Liver (tissue), 9 donors: ENCODE data around the gene PRICKLE1. TPM values are rescaled to one million over a fixed set of nuclear protein-coding genes. Genes with fewer than 3 reads are reported as not detected.

Experiments used
- DNase-seq: peaks from one replicate; pipeline ENCODE4 v3.0.0-alpha.2; 2017; ENCODE audit warnings: low spot score
- H3K27ac ChIP-seq, 2 donors: one replicate each; pipeline ENCODE4 v1.7.0; 2013; ENCODE audit warnings: inconsistent platforms in 2 of 2, low read length in 2 of 2, control low read depth in 1 of 2, low read depth in 1 of 2, mild to moderate bottlenecking in 1 of 2
- H3K27me3 ChIP-seq, 4 donors: one replicate each; pipeline versions ENCODE4 v1.6.1 to v1.7.0; 2013; ENCODE audit warnings: low read length in 3 of 4, inconsistent platforms in 1 of 4, mild to moderate bottlenecking in 1 of 4, moderate library complexity in 1 of 4; ENCODE audit not compliant: control insufficient read depth in 4 of 4, insufficient read depth in 4 of 4
- H3K36me3 ChIP-seq, 4 donors: one replicate each; pipeline versions ENCODE4 v1.6.1 to v1.7.0; 2013; ENCODE audit warnings: low read length in 3 of 4, mild to moderate bottlenecking in 3 of 4, low read depth in 1 of 4, moderate library complexity in 1 of 4; ENCODE audit not compliant: control insufficient read depth in 4 of 4, insufficient read depth in 3 of 4
- H3K4me1 ChIP-seq, 4 donors: one replicate each; pipeline versions ENCODE4 v1.6.1 to v1.7.0; 2013; ENCODE audit warnings: low read length in 3 of 4, mild to moderate bottlenecking in 3 of 4, moderate library complexity in 1 of 4; ENCODE audit not compliant: control insufficient read depth in 4 of 4, insufficient read depth in 4 of 4
- H3K4me3 ChIP-seq, 3 donors: one replicate each; pipeline versions ENCODE4 v1.6.1 to v1.7.0; 2013; ENCODE audit warnings: low read length in 3 of 3, control low read depth in 1 of 3, low read depth in 1 of 3, mild to moderate bottlenecking in 1 of 3
- H3K9ac ChIP-seq, 2 donors: one replicate each; pipeline ENCODE4 v1.7.0; 2013; ENCODE audit warnings: low read length in 2 of 2, mild to moderate bottlenecking in 2 of 2, moderate library complexity in 2 of 2, control low read depth in 1 of 2, low read depth in 1 of 2
- H3K9me3 ChIP-seq, 4 donors: one replicate each; pipeline versions ENCODE4 v1.6.1 to v1.7.0; 2013; ENCODE audit warnings: low read length in 3 of 4; ENCODE audit not compliant: control insufficient read depth in 4 of 4
- EGR1 ChIP-seq, 2 donors: IDR thresholded peaks; 2 replicates each; pipeline ENCODE4 v1.6.1; 2016 to 2018; ENCODE audit warnings: antibody characterized with exemption in 2 of 2, low read depth in 2 of 2
- FOXA1 ChIP-seq: IDR thresholded peaks from 2 replicates; pipeline ENCODE4 v1.6.1; 2016; ENCODE audit warnings: antibody characterized with exemption
- FOXA2 ChIP-seq: IDR thresholded peaks from 2 replicates; pipeline ENCODE4 v1.6.1; 2016; ENCODE audit warnings: antibody characterized with exemption
- GABPA ChIP-seq, 2 donors: IDR thresholded peaks in 1 of 2; conservative IDR thresholded peaks in 1 of 2; 2 replicates each; pipeline ENCODE4 v1.6.1; 2016; ENCODE audit warnings: antibody characterized with exemption in 2 of 2, mild to moderate bottlenecking in 1 of 2, moderate library complexity in 1 of 2
- HNF4A ChIP-seq, 2 donors: conservative IDR thresholded peaks; 2 replicates each; pipeline ENCODE4 v1.6.1; 2016; ENCODE audit warnings: antibody characterized with exemption in 2 of 2, mild to moderate bottlenecking in 2 of 2
- HNF4G ChIP-seq: IDR thresholded peaks from 2 replicates; pipeline ENCODE4 v1.6.1; 2016; ENCODE audit warnings: antibody characterized with exemption
- JUND ChIP-seq, 2 donors: IDR thresholded peaks; 2 replicates each; pipeline ENCODE4 v1.6.1; 2016; ENCODE audit warnings: antibody characterized with exemption in 2 of 2
- NR2F2 ChIP-seq: IDR thresholded peaks from 2 replicates; pipeline ENCODE4 v1.6.1; 2016; ENCODE audit warnings: antibody characterized with exemption
- RAD21 ChIP-seq, 2 donors: IDR thresholded peaks; 2 replicates each; pipeline ENCODE4 v1.6.1; 2016; ENCODE audit warnings: antibody characterized with exemption in 2 of 2, mild to moderate bottlenecking in 2 of 2
- RXRA ChIP-seq, 2 donors: IDR thresholded peaks; 2 replicates each; pipeline ENCODE4 v1.6.1; 2017 to 2018; ENCODE audit warnings: antibody characterized with exemption in 2 of 2, mild to moderate bottlenecking in 1 of 2
- SP1 ChIP-seq: IDR thresholded peaks from 2 replicates; pipeline ENCODE4 v1.6.1; 2018; ENCODE audit warnings: antibody characterized with exemption, mild to moderate bottlenecking
- TAF1 ChIP-seq: conservative IDR thresholded peaks from 2 replicates; pipeline ENCODE4 v1.6.1; 2016; ENCODE audit warnings: antibody characterized with exemption, mild to moderate bottlenecking
- YY1 ChIP-seq: IDR thresholded peaks from 2 replicates; pipeline ENCODE4 v1.6.1; 2016; ENCODE audit warnings: antibody characterized with exemption, mild to moderate bottlenecking
- WGBS: extraction: QIAGEN DNeasy Blood & Tissue Kit; methylation state at CpG from one replicate; pipeline ENCODE4 v1.1.7; 2013; 5-methylcytosine and 5-hydroxymethylcytosine counted together
- polyA plus RNA-seq, 2 donors: library from polyadenylated mRNA; stranded (reverse) in 1 of 2; unstranded in 1 of 2; fragments of 200-250 nt in 1 of 2; fragments of >200 nt in 1 of 2; fragmentation: Nextera tagmentation in 1 of 2; extraction: Ambion mirVana in 1 of 2; gene quantifications; one replicate each; pipeline versions ENCODE4 v1.2.1 to v1.2.3, GENCODE V29; 2013 to 2015
- total RNA-seq, 2 donors: library from RNA; depleted of rRNA; stranded (reverse); fragments of >200 nt; gene quantifications; one replicate each; pipeline ENCODE4 v1.2.3, GENCODE V29; 2014
- TF ChIP-seq, protein P1 (sequence below): IDR thresholded peaks from 2 replicates; pipeline ENCODE4 v1.6.1; 2016; ENCODE audit warnings: antibody characterized with exemption, mild to moderate bottlenecking
- TF ChIP-seq, protein P2 (sequence below): IDR thresholded peaks from 2 replicates; pipeline ENCODE4 v1.6.1; 2016; ENCODE audit warnings: antibody characterized with exemption
- TF ChIP-seq, protein P3 (sequence below): IDR thresholded peaks from 2 replicates; pipeline ENCODE4 v1.6.1; 2016; ENCODE audit warnings: antibody characterized with exemption
- TF ChIP-seq, protein P4 (sequence below): fragments of 150-350 bp; IDR thresholded peaks from 2 replicates; pipeline ENCODE4 v1.5.1; 2017; ENCODE audit warnings: improper control_type of control experiment, low read depth, low read length; ENCODE audit not compliant: missing input control
- TF ChIP-seq, protein P5 (sequence below): IDR thresholded peaks from 2 replicates; pipeline ENCODE4 v1.6.1; 2016; ENCODE audit warnings: antibody characterized with exemption
- donor health status: healthy.
- donor health status: healthy.
- donor health status: healthy.
- donor health status: healthy.
- donor health status: healthy.

The PRICKLE1 gene
- total and polyA plus RNA-seq, 4 donors, result 0.59 to 5.7 (median 2.2) TPM

DNA sequence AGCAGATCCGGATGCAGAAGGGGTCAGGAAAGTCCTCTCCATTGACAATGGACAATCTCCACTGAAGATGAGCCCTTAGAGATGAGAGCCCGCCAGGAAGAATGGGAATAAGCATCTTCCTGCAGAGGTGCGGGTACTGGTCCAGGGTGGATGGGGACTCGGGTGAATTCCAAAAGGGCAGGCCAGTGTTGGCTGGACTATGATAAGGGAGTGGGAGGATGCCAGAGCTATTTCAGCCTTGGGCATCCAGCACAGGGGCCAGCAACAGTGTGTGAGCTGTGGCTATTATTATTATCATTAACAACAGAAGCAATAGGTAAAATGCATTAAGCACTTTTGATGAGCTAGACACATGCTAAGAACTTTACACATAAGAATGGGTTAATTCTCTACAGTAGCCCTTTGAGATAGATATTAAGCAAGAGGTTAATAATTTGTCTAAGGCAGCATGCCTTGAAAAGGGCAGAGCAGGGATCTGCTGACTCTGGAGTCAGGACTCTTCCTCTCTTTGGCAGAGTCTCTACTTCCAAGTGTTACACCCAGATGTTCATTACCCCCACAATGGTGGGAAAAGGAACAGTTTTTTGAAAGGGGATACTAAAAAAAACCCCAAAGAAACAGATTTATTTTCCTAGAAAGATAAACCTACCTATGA lies 55.2 kb downstream of the PRICKLE1 start:
- Histone ChIP-seq H3K9me3 (no peaks in the 10 kb centered on the region), H3K27me3 (peaks cover 0 to 2% (median 0%) of the 10 kb centered on the region in 4 donors), H3K4me1 (no peaks in the 10 kb centered on the region), H3K4me3 (no peak overlapping the region), H3K27ac (no peak overlapping the region), H3K36me3 (no peaks in the 10 kb centered on the region), H3K9ac (no peak overlapping the region)
- 88% methylated on average over 4 of the region's 4 CpGs for WGBS
- TF ChIP-seq, protein P1, sequence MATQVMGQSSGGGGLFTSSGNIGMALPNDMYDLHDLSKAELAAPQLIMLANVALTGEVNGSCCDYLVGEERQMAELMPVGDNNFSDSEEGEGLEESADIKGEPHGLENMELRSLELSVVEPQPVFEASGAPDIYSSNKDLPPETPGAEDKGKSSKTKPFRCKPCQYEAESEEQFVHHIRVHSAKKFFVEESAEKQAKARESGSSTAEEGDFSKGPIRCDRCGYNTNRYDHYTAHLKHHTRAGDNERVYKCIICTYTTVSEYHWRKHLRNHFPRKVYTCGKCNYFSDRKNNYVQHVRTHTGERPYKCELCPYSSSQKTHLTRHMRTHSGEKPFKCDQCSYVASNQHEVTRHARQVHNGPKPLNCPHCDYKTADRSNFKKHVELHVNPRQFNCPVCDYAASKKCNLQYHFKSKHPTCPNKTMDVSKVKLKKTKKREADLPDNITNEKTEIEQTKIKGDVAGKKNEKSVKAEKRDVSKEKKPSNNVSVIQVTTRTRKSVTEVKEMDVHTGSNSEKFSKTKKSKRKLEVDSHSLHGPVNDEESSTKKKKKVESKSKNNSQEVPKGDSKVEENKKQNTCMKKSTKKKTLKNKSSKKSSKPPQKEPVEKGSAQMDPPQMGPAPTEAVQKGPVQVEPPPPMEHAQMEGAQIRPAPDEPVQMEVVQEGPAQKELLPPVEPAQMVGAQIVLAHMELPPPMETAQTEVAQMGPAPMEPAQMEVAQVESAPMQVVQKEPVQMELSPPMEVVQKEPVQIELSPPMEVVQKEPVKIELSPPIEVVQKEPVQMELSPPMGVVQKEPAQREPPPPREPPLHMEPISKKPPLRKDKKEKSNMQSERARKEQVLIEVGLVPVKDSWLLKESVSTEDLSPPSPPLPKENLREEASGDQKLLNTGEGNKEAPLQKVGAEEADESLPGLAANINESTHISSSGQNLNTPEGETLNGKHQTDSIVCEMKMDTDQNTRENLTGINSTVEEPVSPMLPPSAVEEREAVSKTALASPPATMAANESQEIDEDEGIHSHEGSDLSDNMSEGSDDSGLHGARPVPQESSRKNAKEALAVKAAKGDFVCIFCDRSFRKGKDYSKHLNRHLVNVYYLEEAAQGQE, result no peak
- no peak for TF ChIP-seq GABPA (IDR thresholded peaks at IDR 0.05 in 1 of 2, conservative IDR thresholded peaks at IDR 0.05 in 1 of 2)
- TF ChIP-seq, protein P2, sequence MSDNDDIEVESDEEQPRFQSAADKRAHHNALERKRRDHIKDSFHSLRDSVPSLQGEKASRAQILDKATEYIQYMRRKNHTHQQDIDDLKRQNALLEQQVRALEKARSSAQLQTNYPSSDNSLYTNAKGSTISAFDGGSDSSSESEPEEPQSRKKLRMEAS, result no peak
- TF ChIP-seq FOXA1, result no peak
- no peak for TF ChIP-seq FOXA2
- TF ChIP-seq JUND (IDR thresholded peaks at IDR 0.05), result no peak
- TF ChIP-seq TAF1, result no peak
- TF ChIP-seq, protein P3, sequence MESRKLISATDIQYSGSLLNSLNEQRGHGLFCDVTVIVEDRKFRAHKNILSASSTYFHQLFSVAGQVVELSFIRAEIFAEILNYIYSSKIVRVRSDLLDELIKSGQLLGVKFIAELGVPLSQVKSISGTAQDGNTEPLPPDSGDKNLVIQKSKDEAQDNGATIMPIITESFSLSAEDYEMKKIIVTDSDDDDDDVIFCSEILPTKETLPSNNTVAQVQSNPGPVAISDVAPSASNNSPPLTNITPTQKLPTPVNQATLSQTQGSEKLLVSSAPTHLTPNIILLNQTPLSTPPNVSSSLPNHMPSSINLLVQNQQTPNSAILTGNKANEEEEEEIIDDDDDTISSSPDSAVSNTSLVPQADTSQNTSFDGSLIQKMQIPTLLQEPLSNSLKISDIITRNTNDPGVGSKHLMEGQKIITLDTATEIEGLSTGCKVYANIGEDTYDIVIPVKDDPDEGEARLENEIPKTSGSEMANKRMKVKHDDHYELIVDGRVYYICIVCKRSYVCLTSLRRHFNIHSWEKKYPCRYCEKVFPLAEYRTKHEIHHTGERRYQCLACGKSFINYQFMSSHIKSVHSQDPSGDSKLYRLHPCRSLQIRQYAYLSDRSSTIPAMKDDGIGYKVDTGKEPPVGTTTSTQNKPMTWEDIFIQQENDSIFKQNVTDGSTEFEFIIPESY, result no peak
- TF ChIP-seq RXRA (IDR thresholded peaks at IDR 0.05), result no peak
- no peak for TF ChIP-seq HNF4G
- no peak for TF ChIP-seq NR2F2
- no peak for TF ChIP-seq YY1
- TF ChIP-seq RAD21 (IDR thresholded peaks at IDR 0.05), result no peak
- TF ChIP-seq HNF4A (conservative IDR thresholded peaks at IDR 0.05), result no peak
- TF ChIP-seq, protein P4, sequence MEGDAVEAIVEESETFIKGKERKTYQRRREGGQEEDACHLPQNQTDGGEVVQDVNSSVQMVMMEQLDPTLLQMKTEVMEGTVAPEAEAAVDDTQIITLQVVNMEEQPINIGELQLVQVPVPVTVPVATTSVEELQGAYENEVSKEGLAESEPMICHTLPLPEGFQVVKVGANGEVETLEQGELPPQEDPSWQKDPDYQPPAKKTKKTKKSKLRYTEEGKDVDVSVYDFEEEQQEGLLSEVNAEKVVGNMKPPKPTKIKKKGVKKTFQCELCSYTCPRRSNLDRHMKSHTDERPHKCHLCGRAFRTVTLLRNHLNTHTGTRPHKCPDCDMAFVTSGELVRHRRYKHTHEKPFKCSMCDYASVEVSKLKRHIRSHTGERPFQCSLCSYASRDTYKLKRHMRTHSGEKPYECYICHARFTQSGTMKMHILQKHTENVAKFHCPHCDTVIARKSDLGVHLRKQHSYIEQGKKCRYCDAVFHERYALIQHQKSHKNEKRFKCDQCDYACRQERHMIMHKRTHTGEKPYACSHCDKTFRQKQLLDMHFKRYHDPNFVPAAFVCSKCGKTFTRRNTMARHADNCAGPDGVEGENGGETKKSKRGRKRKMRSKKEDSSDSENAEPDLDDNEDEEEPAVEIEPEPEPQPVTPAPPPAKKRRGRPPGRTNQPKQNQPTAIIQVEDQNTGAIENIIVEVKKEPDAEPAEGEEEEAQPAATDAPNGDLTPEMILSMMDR, result no peak
- no peak for TF ChIP-seq EGR1 (IDR thresholded peaks at IDR 0.05; ENCODE audit: low read depth in 2 of 2)
- TF ChIP-seq, protein P5, sequence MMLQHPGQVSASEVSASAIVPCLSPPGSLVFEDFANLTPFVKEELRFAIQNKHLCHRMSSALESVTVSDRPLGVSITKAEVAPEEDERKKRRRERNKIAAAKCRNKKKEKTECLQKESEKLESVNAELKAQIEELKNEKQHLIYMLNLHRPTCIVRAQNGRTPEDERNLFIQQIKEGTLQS, result no peak
- TF ChIP-seq SP1, result no peak
- no peak for DNase-seq
